Measurements from ENCODE around the gene ADRM1.

ADRM1 gene

DNA sequence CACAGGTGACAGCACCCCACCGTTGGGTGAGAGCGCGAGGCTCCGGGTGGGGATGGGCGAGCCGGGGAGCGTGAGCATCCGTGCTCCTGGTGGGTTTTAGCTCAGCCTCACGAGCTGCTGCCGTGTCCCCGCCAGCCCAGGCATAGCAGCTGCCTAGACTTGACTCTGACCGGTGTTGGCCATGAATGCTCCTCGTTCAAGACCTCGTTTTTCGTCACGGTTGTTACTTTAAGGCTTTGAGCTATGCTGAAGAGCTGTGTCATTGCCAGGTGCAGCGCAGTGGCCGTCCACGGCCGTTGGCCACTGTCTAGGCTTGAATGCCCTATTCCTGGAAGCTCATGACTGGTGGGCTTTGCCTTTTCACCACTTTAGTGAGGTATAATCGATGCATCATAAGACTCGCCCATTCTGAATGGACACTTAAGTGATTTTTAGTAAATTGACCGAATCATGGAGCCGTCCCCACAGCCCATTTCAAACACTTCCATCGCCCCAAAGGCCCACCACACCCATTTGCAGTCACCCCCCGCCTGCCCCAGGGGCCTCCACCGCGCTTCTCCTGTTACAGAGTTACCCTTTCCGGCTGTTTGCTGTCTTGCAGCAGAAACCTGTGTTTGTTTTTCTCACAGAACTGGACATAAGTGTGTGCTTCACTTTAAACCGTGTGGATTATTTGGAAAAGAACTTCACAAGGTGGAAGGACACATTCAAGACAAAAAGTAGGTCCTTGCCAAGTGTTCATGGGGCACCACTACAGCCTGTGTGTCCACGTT is 21.4 kb upstream of the ADRM1 start:
- no peak for DNase-seq (ENCODE audit: low read depth)

DNA sequence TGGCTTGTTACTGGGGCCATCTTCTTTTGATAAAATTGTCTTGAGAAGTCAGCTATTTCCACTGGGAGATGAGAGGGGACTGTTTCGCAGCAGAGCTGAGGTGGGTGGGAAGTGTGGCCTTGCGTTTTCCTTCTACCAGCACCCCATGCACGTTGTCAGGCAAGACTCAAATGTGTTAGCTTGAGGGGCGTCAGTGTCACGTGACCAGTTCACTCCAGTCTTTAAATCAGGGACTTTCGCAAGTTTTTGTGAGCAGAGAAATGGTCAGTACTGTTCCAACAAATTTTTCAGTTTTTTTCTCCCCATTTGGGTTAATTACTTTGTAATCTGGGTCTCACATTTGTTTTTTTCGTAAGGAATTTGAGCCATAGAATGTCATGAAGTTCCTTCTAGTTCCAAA is 20.7 kb upstream of the ADRM1 start:
- DNase-seq (ENCODE audit: low read depth) = no peak

DNA sequence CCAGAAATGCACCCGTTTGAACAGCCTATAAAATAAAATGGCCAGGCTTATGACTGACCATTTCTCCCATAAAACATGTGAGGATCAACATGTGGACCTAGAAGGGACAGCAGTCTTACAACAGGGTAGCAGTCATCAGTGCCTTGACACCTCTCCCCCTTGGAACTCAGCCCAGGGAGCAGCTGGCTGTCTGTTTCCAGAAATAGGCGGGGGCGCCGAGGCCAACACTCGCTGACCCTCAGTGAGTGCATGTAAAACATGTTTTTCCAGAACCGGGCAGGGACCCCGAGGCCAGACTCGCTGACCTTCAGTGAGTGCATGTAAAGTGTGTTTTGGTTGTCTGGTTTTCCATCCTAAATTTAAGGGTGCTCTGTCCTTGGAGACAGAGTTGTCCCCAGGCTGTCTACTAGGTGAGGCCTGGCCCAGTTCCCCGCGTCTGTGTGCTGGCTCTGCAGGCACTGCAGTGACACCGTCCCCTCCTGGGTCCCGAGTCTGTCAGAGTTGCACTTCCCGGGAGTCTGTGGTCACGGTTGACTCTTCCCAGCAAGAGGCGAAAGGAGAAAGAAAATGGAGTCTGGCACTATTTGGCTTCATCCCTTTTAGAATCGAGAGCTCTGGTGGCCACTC is 19.8 kb upstream of the ADRM1 start:
- DNase-seq (ENCODE audit: low read depth) = no peak

DNA sequence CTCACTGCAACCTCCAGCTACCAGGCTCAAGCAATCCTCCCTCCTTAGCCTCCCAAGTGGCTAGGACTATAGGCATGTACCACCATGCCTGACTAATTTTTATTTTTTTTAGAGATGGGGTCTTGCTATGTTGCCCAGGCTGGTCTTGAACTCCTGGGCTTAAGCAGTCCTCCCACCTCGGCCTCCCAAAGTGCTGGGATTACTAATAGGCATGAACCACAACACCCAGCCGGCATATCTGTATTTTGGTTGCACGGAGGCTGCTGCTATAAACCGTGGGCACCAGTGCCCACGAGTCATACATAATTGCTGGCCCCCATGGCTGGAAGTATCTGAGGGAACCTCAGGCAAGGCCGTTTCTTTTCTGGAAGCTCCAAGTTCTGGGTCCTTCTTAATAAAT is 18.3 kb upstream of the ADRM1 start:
- no peak for DNase-seq (ENCODE audit: low read depth)

DNA sequence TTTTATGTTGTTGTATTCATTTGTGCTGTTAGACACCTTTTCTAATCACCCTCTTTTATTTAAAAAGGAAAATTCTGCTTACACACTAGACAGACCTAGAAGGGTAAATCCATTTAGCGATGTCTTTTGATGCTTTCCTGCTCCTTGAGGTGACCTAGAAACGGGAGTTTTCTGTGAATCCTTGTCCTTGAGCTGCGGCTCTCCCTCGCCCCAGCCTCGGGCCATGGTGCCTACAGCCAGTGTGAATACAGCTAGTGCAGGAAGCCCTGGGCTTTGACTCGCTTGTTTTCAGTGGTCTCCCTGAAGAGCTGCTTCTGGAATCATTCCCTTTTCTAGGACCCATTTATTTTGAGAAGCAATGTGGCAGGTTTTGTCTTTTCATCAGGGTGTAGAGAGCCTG is 17.6 kb upstream of the ADRM1 start:
- DNase-seq (ENCODE audit: low read depth) = no peak

DNA sequence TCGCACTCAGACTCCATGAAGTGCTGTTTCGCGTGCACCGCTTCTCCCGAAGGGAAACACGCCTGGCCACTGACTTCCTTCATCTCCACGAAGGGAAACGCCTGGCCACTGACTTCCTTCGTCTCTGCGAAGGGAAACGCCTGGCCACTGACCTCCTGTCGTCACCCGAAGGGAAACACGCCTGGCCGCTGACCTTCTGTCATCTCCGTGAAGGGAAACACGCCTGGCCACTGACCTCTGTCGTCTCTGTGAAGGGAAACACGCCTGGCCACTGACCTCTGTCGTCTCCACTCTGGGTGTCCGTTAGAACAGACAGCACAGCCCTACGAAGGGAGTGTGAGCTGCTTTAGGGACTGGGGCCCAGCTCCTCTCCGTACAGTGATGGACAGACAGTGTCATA is 17.1 kb upstream of the ADRM1 start:
- DNase-seq (ENCODE audit: low read depth) = no peak

DNA sequence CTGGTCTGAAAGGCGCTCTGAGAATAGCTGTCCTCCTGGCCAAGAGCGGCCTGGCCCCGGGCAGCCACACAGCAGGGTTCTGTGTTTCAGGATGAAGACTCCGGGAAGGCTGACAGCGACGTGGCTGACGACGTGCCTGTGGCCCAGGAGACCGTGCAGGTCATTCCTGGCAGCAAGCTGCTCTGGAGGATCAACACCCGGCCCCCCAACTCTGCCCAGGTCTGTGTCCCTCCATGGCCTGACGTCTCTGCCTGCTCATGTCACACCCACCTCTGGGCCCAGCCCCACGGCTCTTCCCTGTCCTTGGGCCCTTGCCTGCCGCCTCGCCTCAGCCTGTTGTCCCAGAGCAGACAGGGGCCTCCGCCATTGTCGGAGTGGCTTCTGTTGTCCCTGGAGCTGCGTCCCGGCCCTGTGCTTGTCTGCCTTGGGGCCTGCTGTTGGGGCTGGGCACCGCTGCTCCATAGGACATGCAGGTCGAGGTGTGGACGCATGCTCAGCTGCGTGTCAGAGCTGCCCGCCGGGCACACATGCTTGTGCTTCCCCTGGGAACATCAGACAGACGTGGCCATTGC is 16.2 kb upstream of the ADRM1 start:
- no peak for DNase-seq (ENCODE audit: low read depth)

DNA sequence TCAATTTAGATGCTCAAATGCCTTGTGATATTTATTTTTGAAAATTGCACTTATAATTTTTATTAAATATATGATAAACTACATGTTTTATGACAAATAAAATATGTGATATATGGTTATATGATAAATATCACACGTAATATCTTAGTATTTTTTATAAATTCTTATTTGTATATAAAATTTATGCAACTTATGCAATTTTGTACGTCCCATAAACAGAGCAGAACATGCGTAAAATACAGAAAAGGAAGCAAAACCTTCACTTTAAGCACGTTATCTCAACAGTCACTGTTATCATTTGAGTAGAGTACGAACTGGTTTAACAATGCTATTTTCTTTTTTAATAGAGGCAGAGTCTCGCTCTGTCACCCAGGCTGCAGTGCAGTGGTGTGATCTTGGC is 15.7 kb upstream of the ADRM1 start:
- DNase-seq (ENCODE audit: low read depth) = no peak

DNA sequence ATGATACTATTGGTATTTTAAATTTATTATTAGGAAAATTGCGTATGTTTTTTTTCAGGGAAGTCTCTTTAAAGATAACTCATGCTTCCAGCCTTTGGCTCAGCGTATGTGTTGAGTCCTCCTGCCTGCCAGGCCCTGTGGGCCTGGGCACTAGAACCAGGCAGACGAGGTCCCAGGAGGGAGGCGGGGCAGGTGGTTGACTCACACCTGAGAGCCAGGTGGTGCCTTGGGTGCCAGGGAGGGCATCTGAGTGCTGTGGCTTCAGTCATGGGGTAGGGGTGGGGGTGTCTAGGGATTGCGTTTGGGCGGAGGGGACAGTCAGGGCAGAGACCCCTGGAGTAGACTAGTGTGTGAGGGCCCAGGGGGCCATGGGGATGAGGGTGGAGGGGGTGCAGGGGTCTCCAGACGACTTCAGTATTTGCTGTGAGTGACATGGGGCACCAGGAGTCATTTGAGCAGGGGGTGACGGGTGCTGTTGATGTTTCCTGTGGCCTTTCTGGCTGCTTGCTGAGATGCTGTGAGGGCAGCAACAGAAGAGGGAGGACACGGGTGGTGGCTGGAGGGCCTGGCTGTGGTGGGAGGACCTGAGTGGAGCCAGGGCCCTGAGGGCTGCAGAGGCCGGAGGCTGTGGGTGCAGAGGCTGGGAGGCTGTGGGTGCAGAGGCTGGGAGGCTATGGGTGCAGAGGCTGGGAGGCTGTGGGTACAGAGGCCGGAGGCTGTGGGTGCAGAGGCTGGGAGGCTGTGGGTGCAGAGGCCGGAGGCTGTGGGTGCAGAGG is 14.8 kb upstream of the ADRM1 start:
- DNase-seq (ENCODE audit: low read depth) = no peak

DNA sequence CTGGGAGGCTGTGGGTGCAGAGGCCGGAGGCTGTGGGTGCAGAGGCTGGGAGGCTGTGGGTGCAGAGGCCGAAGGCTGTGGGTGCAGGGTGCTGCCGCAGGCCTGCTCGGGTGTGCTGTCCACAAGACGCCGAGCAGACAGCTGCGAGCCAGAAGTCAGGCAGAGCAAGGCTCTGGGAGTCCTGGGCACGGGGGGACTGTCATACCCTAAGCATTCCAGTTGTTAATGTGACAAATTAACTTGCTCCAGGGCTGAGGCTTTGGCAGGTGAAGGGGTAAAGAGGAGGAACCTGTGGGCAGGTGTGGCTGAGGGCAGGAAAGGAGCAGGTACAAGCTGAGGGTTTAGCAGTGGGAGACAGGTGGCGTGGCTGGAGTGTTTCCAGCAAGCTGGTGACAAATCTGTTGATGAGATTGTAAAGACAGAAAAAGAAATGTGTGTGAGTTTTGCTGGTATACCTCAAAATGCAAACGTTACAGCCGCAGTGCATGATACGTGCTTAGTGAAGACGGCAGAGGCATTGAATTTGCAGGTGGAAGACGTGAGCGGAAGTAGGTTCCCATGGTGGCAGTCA is 14.2 kb upstream of the ADRM1 start:
- DNase-seq (ENCODE audit: low read depth) = no peak

DNA sequence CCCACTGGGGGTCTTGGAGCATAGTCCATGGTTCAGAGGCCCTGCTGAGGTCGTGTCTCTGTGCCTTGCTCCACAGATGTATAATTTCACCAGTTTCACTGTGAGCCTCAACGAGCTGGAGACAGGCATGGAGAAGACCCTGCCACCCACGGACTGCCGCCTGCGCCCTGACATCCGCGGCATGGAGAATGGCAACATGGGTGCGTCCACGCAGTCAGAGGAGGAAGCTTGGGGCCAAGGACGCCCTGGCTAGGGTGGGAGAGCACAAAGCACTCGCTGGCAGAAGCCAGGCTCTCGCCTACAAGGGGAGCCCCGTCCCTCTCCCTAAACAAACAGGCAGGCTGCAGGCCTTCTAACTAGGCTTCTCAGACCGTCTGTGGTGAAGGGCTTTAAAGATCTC is 13.7 kb upstream of the ADRM1 start:
- DNase-seq (ENCODE audit: low read depth) = no peak

DNA sequence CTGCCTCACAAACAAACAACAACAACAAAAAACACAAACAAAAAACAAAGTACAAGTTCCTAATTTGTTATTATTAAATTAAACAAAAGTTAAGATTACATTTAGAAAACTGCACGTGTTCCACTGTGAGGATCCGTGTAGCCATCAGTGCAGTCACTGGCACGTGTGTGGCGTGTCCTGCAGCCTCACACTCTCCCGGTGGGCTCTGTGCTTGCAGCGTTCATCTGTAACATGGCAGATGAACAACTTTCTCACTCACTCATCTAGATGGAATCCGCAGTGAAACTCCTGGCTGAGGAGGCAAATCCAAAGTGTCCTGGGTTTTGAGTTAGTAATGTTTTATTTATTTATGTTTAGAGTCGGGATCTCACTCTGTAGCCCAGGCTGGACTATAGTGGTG is 12.9 kb upstream of the ADRM1 start:
- no peak for DNase-seq (ENCODE audit: low read depth)

DNA sequence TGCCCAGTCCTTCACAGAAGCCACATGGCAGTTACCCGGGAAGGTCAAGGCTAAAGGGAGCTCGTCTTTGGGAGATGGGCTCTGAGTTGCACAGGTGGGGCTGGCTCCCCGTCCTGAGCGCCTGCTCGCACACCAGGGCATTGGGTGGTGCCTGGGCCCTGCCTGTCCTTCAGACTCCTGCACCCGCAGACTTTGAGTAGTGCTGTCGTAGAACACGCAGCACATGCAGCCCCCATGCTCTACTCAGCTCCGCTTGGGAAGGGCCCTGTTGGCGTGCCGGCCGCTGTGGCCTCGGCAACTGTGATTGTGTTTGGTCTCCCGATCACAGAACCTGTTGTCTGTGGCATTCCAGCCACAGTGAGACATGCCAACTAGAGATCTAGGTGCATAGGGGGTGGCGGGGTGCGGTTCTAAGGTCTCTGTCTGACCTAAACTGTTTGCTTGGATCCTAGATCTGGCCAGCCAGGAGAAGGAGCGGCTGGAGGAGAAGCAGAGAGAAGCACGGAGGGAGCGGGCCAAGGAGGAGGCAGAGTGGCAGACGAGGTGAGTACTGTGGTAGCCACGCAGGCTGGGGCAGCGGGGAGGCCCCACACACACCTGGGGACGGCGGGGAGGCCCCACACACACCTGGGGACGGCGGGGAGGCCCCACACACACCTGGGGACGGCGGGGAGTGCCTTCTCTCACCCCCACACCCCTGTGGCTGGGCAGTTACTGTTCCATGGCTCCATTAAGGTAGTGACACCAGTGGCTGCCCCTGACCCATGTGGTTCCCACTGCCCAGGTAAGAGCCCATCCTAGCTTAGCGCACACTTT is 11.3 kb upstream of the ADRM1 start:
- DNase-seq (ENCODE audit: low read depth) = no peak

DNA sequence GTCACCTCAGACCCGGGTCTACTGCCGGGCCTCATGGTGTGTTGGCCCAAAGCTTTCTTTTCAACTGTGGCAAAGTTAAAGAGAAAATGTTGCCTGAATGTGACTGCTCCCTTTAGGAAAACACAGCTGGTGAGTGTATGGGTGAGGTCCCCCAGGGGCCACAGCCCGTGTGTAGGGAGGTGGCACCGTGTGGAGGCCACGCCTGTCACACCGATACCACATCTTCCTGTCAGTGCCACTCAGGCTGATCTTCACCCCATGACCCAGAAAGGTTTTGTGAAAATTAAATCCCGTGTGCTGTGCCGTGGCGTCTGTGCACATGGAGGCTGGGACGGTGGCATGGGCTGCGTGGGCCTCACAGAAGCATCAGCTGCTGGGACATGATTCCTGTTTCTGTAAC is 10.7 kb upstream of the ADRM1 start:
- no peak for DNase-seq (ENCODE audit: low read depth)

DNA sequence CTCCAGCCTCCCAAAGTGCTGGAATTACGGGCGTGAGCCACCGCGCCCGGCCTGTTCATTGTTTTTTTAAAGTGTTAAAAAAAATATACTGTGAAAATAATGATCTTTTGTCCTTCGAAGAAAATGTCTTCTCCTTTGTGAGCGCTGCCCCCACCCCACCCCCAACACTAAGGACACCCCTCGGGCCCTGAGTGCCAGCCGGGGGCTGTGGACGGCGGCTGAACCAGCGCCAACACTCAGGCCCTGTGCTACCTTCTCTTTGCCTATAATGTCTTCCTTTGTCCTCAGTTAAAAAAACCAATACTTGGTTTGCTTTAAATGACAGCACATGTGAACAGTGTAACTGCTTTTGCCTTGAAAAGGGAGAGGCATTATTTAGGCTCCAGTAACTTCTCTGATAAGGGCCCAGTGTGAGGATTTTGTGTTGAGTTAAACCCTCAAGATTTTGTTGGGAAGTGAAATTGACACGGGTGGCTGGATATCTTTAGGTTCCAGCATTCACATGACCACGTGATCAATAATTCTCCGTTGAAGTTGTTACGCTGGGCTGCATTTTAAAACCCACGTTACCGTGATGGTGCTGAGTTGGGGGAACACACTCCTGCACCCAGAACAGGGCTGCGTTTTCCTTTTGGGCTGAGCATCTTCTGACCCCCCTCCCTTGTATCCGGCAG is 9.5 kb upstream of the ADRM1 start:
- no peak for DNase-seq (ENCODE audit: low read depth)

DNA sequence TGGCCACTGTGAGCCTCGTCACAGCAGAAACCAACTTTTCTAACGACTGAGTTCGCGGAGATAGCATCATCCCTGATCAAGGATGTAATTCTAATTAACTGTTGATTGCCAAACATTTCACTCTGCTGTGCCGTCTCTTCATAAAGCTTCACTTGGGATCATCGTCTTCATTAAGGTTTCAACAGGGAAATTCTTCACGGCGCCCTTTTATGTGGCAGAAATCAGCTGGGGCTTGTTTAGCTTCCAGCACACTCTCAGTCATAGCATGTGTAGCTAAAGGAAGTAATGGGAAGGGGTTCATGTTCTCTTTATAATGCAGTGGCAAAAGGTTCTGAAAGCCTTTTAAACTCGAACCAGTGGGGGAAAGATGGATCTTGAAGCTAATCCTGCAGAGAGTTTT is 8.9 kb upstream of the ADRM1 start:
- DNase-seq (ENCODE audit: low read depth) = no peak

DNA sequence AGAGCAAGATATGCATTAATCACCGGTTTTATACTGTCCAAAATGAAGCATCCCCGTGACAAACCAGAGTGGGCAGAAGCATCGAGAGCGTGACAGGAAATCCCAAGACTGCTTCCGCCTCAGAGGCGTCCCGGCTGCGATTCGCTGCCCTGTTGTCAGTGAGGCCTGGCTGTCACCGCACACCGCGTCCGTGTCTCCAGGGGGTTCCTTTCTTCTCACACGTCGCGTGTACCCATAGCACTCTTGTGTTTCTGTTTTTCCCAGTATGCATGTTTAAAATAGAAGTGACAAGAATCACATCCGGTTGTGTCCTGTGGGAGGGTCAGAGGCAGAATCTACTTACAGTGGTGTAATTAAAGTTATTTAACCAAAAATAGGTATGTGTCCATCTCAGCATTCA is 8.3 kb upstream of the ADRM1 start:
- DNase-seq (ENCODE audit: low read depth) = no peak

DNA sequence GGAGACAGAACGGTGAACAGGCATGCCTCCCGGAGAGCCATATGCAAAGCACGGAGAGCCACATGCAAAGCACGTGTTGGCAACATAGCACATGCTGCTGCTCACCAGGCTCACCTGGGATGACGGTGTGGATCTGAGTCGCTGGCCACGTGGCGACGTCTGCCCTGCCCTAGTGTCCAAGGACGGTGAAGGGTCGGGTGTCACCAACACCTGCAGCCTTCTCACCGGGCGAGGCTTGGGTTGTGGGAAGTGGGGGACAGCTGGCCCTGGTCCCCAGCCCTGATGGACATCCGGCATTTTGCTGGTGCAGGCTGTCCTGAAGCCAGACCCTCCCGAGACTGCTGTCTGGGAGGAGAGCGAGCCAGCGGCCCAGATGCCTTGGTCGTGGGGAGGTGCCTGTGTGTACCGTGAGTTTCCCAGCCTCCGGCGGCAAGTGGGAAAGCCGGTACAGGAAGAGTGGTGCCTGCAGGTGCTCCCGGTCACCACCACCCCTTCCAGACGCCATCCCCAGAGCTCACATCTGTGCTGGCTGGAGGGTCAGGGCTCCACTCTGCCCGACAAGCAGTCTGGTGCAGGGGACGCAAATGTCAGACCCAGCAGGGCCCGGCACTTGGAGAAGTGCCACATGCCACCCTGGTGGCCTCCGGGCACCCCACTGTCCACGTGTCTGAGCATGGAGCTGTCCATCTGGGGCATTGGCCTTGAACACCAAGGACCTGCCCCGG is 5.9 kb upstream of the ADRM1 start:
- DNase-seq (ENCODE audit: low read depth) = no peak

DNA sequence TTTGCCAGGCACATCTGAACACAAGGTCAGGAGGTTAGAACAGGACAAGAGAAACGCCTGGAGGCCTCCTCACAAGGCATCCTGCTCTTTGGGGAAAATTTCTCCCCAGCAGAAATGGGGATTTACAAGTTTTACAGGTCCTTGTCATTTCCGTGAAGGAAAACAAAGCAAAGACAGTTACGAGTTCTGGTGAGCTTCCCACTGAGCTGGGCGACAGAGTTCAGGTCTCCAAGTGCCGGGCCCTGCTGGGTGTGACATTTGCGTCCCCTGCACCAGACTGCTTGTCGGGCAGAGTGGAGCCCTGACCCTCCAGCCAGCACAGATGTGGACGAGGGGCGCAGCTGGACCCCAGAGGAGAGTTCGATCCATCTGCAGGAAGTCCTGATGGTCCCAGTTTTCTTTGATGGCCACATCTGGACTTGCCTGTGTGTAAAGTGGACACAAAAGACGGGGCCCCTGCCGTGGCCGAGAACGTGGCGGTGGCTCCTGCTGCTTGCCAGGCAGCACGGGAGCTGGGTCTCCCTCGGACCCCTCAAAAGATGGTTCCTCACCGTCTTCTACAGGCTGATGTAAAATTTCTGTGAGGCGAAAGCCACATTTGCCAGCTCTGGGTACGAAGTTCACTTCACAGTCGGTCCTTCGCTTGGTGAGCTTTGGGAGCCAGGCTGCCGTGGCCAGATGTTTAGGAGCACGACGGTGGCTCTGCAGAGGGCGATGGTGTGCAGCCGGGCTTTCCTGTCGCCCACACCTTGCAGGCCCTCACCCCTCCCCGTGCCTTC is 5.2 kb upstream of the ADRM1 start:
- no peak for DNase-seq (ENCODE audit: low read depth)
